ENCODE results near the gene HUS1.
"Not testable (repeated sequence)": the region's sequence is repeated elsewhere in the genome, so short reads cannot be mapped to it uniquely, and the experiment has no call there.

The HUS1 gene

GRCh38 chr7:47982610-47983009 is 3.2 kb upstream of the HUS1 start:
- Histone ChIP-seq H3K4me2 (no peak overlapping the region), H3K4me3 (no peak overlapping the region), H3K36me3 (peaks cover 7% of the 10 kb centered on the region), H3K9me3 (no peaks in the 10 kb centered on the region), H4K20me1 (no peaks in the 10 kb centered on the region), H3K27me3 (no peaks in the 10 kb centered on the region), H3K9ac (no peak overlapping the region), H3K4me1 (peaks cover 19% of the 10 kb centered on the region), H3K27ac (no peak overlapping the region)
- no peak for TF ChIP-seq Cebpa-rat (IDR thresholded peaks at IDR 0.05)

- not testable (repeated sequence) for H3K27ac ChIP-seq, H4K20me1 ChIP-seq, H3K4me3 ChIP-seq, H3K4me2 ChIP-seq, H3K27me3 ChIP-seq, H3K9me3 ChIP-seq, H3K9ac ChIP-seq
- peaks cover 27% of the 10 kb centered on the region for H3K36me3 ChIP-seq
- peaks cover 19% of the 10 kb centered on the region for H3K4me1 ChIP-seq
Observed at GRCh38 chr7:47980648-47981047, 1.2 kb upstream of the HUS1 start.

- Histone ChIP-seq H3K36me3 (peaks cover 35% of the 10 kb centered on the region), H3K27ac (0 out of 2 replicates have a peak overlapping the region, but pooled peaks have one; percentile 82), H3K4me2 (peak overlapping the region; percentile 94), H4K20me1 (no peaks in the 10 kb centered on the region), H3K9me3 (no peaks in the 10 kb centered on the region), H3K27me3 (no peaks in the 10 kb centered on the region), H3K4me1 (peaks cover 19% of the 10 kb centered on the region), H3K4me3 (peak overlapping the region; percentile 76), H3K9ac (no peak overlapping the region)
- TF ChIP-seq Cebpa-rat (IDR thresholded peaks at IDR 0.05): no peak
Observed at GRCh38 chr7:47979832-47980181, 392 bp upstream of the HUS1 start.

- peaks cover 19% of the 10 kb centered on the region for H3K4me1 ChIP-seq
- no peaks in the 10 kb centered on the region for H3K27me3 ChIP-seq
- H3K27ac ChIP-seq: peak overlapping the region; percentile 82
- H3K36me3 ChIP-seq: peaks cover 45% of the 10 kb centered on the region
- peak overlapping the region; percentile 76 for H3K4me3 ChIP-seq
- H3K9me3 ChIP-seq: no peaks in the 10 kb centered on the region
- peak overlapping the region; percentile 81 for H3K9ac ChIP-seq
- peak overlapping the region; percentile 94 for H3K4me2 ChIP-seq
- no peaks in the 10 kb centered on the region for H4K20me1 ChIP-seq
- no peak for TF ChIP-seq Cebpa-rat (IDR thresholded peaks at IDR 0.05)
Observed at GRCh38 chr7:47978790-47979144, 648 bp downstream of the HUS1 start.

GRCh38 chr7:47973739-47974138 is 5.7 kb downstream of the HUS1 start:
- Histone ChIP-seq H3K9me3 (no peaks in the 10 kb centered on the region), H3K4me1 (peaks cover 20% of the 10 kb centered on the region), H3K36me3 (peaks cover 68% of the 10 kb centered on the region), H4K20me1 (no peaks in the 10 kb centered on the region), H3K4me3 (no peak overlapping the region), H3K27ac (no peak overlapping the region), H3K9ac (no peak overlapping the region), H3K4me2 (no peak overlapping the region), H3K27me3 (no peaks in the 10 kb centered on the region)
- no peak for TF ChIP-seq Cebpa-rat (IDR thresholded peaks at IDR 0.05)

- H3K4me3 ChIP-seq: no peak overlapping the region
- H3K9me3 ChIP-seq: no peaks in the 10 kb centered on the region
- H3K4me2 ChIP-seq: no peak overlapping the region
- peaks cover 16% of the 10 kb centered on the region; the same call in 1 of the 2 replicates for H3K4me1 ChIP-seq
- H3K27me3 ChIP-seq: no peaks in the 10 kb centered on the region
- no peaks in the 10 kb centered on the region; the same call in 1 of the 2 replicates for H4K20me1 ChIP-seq
- H3K36me3 ChIP-seq: peaks cover 72% of the 10 kb centered on the region
- no peak overlapping the region for H3K27ac ChIP-seq
- TF ChIP-seq Cebpa-rat (IDR thresholded peaks at IDR 0.05): no peak
- no peak overlapping the region for H3K9ac ChIP-seq
Observed at GRCh38 chr7:47970761-47971160, 8.7 kb downstream of the HUS1 start.

GRCh38 chr7:47968847-47969774 is 10.3 kb downstream of the HUS1 start:
- Histone ChIP-seq H4K20me1 (no peaks in the 10 kb centered on the region; the same call in 1 of the 2 replicates), H3K36me3 (peaks cover 72% of the 10 kb centered on the region)

GRCh38 chr7:47967708-47968107 is 11.7 kb downstream of the HUS1 start:
- no peak overlapping the region for H3K9ac ChIP-seq
- no peaks in the 10 kb centered on the region for H3K27me3 ChIP-seq
- H4K20me1 ChIP-seq: no peaks in the 10 kb centered on the region; the same call in 1 of the 2 replicates
- H3K4me3 ChIP-seq: no peak overlapping the region
- peaks cover 22% of the 10 kb centered on the region; the same call in 1 of the 2 replicates for H3K4me1 ChIP-seq
- TF ChIP-seq Cebpa-rat (IDR thresholded peaks at IDR 0.05): no peak
- no peak overlapping the region for H3K27ac ChIP-seq
- H3K36me3 ChIP-seq: peaks cover 72% of the 10 kb centered on the region
- no peak overlapping the region for H3K4me2 ChIP-seq
- H3K9me3 ChIP-seq: no peaks in the 10 kb centered on the region

More at GRCh38 chr7:47968847-47969774, 10.3 kb downstream of the HUS1 start:
- Histone ChIP-seq H3K4me2 (no peak overlapping the region), H3K4me3 (no peak overlapping the region), H3K9me3 (no peaks in the 10 kb centered on the region), H3K27me3 (no peaks in the 10 kb centered on the region), H3K4me1 (peaks cover 22% of the 10 kb centered on the region; the same call in 1 of the 2 replicates), H3K27ac (no peak overlapping the region), H3K9ac (no peak overlapping the region)
- no peak for TF ChIP-seq Cebpa-rat (IDR thresholded peaks at IDR 0.05)

- H3K27ac ChIP-seq: no peak overlapping the region
- H3K36me3 ChIP-seq: peaks cover 72% of the 10 kb centered on the region
- no peaks in the 10 kb centered on the region; the same call in 1 of the 2 replicates for H4K20me1 ChIP-seq
- H3K27me3 ChIP-seq: no peaks in the 10 kb centered on the region
- no peak overlapping the region for H3K4me3 ChIP-seq
- no peak overlapping the region for H3K9ac ChIP-seq
- H3K9me3 ChIP-seq: no peaks in the 10 kb centered on the region
- peaks cover 22% of the 10 kb centered on the region; the same call in 1 of the 2 replicates for H3K4me1 ChIP-seq
- TF ChIP-seq Cebpa-rat (IDR thresholded peaks at IDR 0.05): no peak
- H3K4me2 ChIP-seq: no peak overlapping the region
Observed at GRCh38 chr7:47967123-47967522, 12.3 kb downstream of the HUS1 start.

GRCh38 chr7:47965456-47965855 is 14.0 kb downstream of the HUS1 start:
- Histone ChIP-seq H3K4me3 (no peak overlapping the region), H3K4me1 (peaks cover 22% of the 10 kb centered on the region; the same call in 1 of the 2 replicates), H3K9me3 (peaks cover 8% of the 10 kb centered on the region; the same call in 1 of the 2 replicates), H3K27me3 (no peaks in the 10 kb centered on the region), H3K27ac (no peak overlapping the region), H3K36me3 (peaks cover 82% of the 10 kb centered on the region), H4K20me1 (no peaks in the 10 kb centered on the region; the same call in 1 of the 2 replicates), H3K9ac (no peak overlapping the region), H3K4me2 (no peak overlapping the region)
- TF ChIP-seq Cebpa-rat (IDR thresholded peaks at IDR 0.05): no peak
